Bronchial epithelial cell (primary cell): Measurements from ENCODE around the gene FOXP3. TPM values are rescaled to one million over a fixed set of nuclear protein-coding genes. Genes with fewer than 3 reads are reported as not detected.
A peak's percentile ranks its signal among the peaks of the same experiment; 100 is the strongest.

ENCODE experiments used
- DNase-seq: peaks from one replicate; pipeline ENCODE4 v3.0.0-alpha.2; 2010; ENCODE audit warnings: low read depth
- FAIRE-seq: peaks from 2 replicates; lab custom pipeline; 2011; peaks lifted over from hg19 to GRCh38; lab: Jason Lieb, UNC
- H3K27me3 ChIP-seq: 2 replicates; pipeline ENCODE4 v1.5.1; 2011; ENCODE audit warnings: low read length; ENCODE audit not compliant: control insufficient read depth, insufficient read depth
- H3K36me3 ChIP-seq: 2 replicates; pipeline ENCODE4 v1.5.1; 2011; ENCODE audit warnings: low read length; ENCODE audit not compliant: control insufficient read depth, insufficient read depth
- H3K4me3 ChIP-seq: 2 replicates; pipeline ENCODE4 v1.5.1; 2011; ENCODE audit warnings: mild to moderate bottlenecking, low read depth, low read length, control low read depth
- CTCF ChIP-seq: IDR thresholded peaks from 2 replicates; pipeline ENCODE4 v1.5.1; 2011; ENCODE audit warnings: mild to moderate bottlenecking, moderate library complexity, low read length, control low read depth, inconsistent platforms; ENCODE audit not compliant: insufficient read depth, severe bottlenecking
- total RNA-seq: library from RNA; depleted of rRNA; stranded (reverse); fragments of >200 nt; gene quantifications from 2 replicates; pipeline ENCODE4 v1.2.1, GENCODE V29; 2014

The FOXP3 gene
- total RNA-seq, 1 donor from 2014 or later, result not detected

DNA sequence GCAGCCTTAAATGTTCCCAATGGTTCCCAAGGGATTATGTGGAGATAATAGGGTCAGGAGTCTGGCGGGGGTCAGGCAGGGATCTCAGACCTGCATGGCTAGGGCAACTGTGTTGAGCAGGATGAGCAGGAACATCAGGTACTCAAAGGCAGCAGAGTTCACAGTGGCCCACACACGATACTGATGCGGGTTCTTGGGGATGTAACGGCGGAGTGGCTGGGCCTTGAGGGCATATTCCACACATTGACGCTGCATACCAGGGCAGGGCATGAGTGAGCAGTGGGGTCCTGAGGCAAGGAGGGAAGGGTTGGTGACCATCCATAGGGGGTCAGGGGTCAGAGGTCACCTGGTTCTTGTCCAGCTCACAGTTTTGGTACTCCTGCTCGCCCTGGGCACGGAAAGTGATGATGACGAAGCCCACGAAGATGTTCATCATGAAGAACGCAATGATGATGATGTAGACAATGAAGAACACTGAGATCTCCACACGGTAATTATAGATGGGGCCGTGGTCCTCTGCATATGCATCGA, 49.4 kb downstream of the FOXP3 start:
- Histone ChIP-seq H3K36me3 (no peaks in the 10 kb centered on the region), H3K27me3 (no peaks in the 10 kb centered on the region), H3K4me3 (no peak overlapping the region)
- DNase-seq, result no peak
- FAIRE-seq, result no peak
- TF ChIP-seq CTCF, result no peak

DNA sequence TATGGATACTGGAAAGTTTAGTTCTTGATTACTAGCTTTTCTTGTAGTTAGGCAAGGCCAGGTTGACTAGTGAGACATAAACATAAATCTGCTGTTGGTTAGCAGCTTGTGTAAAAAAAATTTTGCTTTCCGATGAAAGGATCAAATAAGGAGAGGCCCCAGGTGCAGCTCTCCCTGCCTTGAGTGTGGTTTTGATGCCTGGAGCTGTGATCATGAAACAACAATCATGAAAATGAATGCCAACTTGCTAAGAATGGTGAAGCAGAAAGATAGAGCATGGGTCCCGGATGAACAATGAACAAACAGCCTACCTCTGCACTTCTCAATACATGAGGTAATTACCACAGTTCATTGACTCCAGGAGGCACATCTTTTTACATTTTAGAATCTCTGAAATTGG, 50.1 kb downstream of the FOXP3 start:
- no peak for TF ChIP-seq CTCF
- H3K36me3 ChIP-seq, result no peaks in the 10 kb centered on the region
- H3K4me3 ChIP-seq, result no peak overlapping the region
- FAIRE-seq (no peak), DNase-seq (no peak)
- no peaks in the 10 kb centered on the region for H3K27me3 ChIP-seq

DNA sequence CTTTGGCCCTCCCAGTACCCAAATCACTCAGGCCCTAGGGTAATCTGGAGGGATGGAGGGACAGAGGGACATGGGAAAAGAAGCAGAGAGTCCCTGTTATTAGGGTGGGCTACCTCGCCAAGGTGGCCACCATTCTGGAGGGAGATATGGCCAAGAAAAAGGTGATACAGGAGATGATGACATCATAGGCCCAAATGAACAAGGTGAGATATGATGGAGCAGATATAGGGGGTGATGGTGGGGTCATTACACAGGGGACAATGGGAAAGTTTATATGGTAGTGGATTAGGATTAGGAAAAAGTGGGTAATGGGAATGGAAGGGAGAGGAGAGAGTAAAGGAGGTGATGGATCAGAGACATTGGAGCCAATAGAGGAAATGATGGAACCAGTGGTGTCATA, 51.6 kb downstream of the FOXP3 start:
- no peaks in the 10 kb centered on the region for H3K36me3 ChIP-seq
- no peak overlapping the region for H3K4me3 ChIP-seq
- DNase-seq (no peak), FAIRE-seq (peak; percentile 73)
- TF ChIP-seq CTCF, result no peak
- no peaks in the 10 kb centered on the region for H3K27me3 ChIP-seq

- no peak overlapping the region for H3K4me3 ChIP-seq
- H3K27me3 ChIP-seq, result no peaks in the 10 kb centered on the region
- H3K36me3 ChIP-seq, result no peaks in the 10 kb centered on the region
- no peak for TF ChIP-seq CTCF
- FAIRE-seq (no peak), DNase-seq (no peak)
These were observed 52.3 kb downstream of the FOXP3 start for GRCh38 chrX:49212209-49212608.

DNA sequence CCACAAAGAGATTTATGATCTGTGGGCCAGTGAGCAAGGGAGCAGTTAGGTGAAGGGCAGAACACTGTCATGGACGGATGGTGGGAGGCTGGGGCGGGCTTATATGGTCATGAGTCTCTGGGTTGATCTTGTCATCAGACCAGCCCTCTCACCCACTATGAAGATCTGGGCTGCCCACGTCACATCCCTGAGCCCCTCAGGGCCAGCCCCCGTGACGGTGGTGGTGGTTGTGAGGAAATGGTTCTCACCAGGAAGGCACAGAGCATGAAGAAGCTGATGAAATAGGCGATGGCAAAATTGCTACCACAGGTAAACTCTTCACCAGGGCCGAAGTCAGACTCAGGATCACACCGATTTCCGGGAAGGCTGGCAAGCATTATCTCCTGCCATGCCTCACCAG, 53.4 kb downstream of the FOXP3 start:
- no peak for DNase-seq
- no peak for FAIRE-seq
- Histone ChIP-seq H3K4me3 (no peak overlapping the region), H3K36me3 (no peaks in the 10 kb centered on the region), H3K27me3 (no peaks in the 10 kb centered on the region)
- no peak for TF ChIP-seq CTCF

- TF ChIP-seq CTCF, result no peak
- no peak overlapping the region for H3K4me3 ChIP-seq
- no peaks in the 10 kb centered on the region for H3K27me3 ChIP-seq
- H3K36me3 ChIP-seq, result no peaks in the 10 kb centered on the region
- DNase-seq, result no peak
- no peak for FAIRE-seq
These were observed 54.1 kb downstream of the FOXP3 start for GRCh38 chrX:49210406-49210805.
